ENCODE results near the gene CISH.

The CISH gene

GRCh38 chr3:50635066-50635465 lies 23.5 kb upstream of the CISH start:
- no peak for DNase-seq

- DNase-seq, result no peak
Observed at GRCh38 chr3:50633230-50633790, 21.7 kb upstream of the CISH start.

GRCh38 chr3:50632450-50632849 lies 20.9 kb upstream of the CISH start:
- DNase-seq, result no peak

GRCh38 chr3:50630877-50631276 lies 19.3 kb upstream of the CISH start:
- DNase-seq, result peak; percentile 1

GRCh38 chr3:50630394-50630793 lies 18.8 kb upstream of the CISH start:
- DNase-seq, result no peak

GRCh38 chr3:50628601-50629000 lies 17.0 kb upstream of the CISH start:
- DNase-seq, result no peak

GRCh38 chr3:50627407-50628051 lies 16.0 kb upstream of the CISH start:
- no peak for DNase-seq

GRCh38 chr3:50626401-50626800 lies 14.8 kb upstream of the CISH start:
- no peak for DNase-seq

GRCh38 chr3:50625231-50626182 lies 13.9 kb upstream of the CISH start:
- DNase-seq, result no peak

GRCh38 chr3:50624634-50625033 lies 13.1 kb upstream of the CISH start:
- DNase-seq, result no peak

- no peak for DNase-seq
Observed at GRCh38 chr3:50623840-50624474, 12.4 kb upstream of the CISH start.

- DNase-seq, result no peak
Observed at GRCh38 chr3:50622881-50623280, 11.3 kb upstream of the CISH start.

- DNase-seq, result no peak
Observed at GRCh38 chr3:50620820-50621219, 9.2 kb upstream of the CISH start.

- DNase-seq, result no peak
Observed at GRCh38 chr3:50620420-50620819, 8.8 kb upstream of the CISH start.

- DNase-seq, result no peak
Observed at GRCh38 chr3:50617911-50618481, 6.4 kb upstream of the CISH start.

- DNase-seq, result no peak
Observed at GRCh38 chr3:50617096-50617791, 5.7 kb upstream of the CISH start, which contains the start of gene MAPKAPK3. MAPKAPK3 (plus strand) TSS chr3:50617151; CDS start chr3:50617566, 415 bp downstream.

- DNase-seq, result peak; percentile 26
Observed at GRCh38 chr3:50616770-50617095, 5.2 kb upstream of the CISH start.

GRCh38 chr3:50616003-50616769 lies 4.6 kb upstream of the CISH start:
- DNase-seq, result no peak

- no peak for DNase-seq
Observed at GRCh38 chr3:50615190-50615589, 3.6 kb upstream of the CISH start.

GRCh38 chr3:50612970-50613846 lies 1.6 kb upstream of the CISH start:
- no peak for DNase-seq
